AG04450 (cell line): ENCODE measurements around the gene HS3ST5. TPM values are rescaled to one million over a fixed set of nuclear protein-coding genes. Genes with fewer than 3 reads are reported as not detected.

Experiments
- CTCF ChIA-PET: fragments of 300-600, 350-600 bp; formaldehyde crosslinking; extraction: SDS; loops from one replicate; lab custom pipeline; 2022; ENCODE audit warnings: antibody characterized with exemption, inconsistent platforms; lab: Charles Lee
- POLR2A ChIA-PET: fragments of 350-600 bp; formaldehyde crosslinking; extraction: SDS; loops from one replicate; lab custom pipeline; 2021; ENCODE audit warnings: antibody characterized with exemption, inconsistent platforms; lab: Yijun Ruan, JAX
- DNase-seq: peaks from one replicate; pipeline ENCODE4 v3.0.0-alpha.2; 2011; ENCODE audit warnings: low read depth, low spot score
- H3K27ac ChIP-seq: one replicate; pipeline ENCODE4 v1.5.1; 2012; ENCODE audit warnings: low read depth, low read length, control low read depth
- H3K27me3 ChIP-seq: one replicate; pipeline ENCODE4 v1.6.0; 2012; ENCODE audit warnings: low read length; ENCODE audit not compliant: control insufficient read depth, insufficient read depth
- H3K4me3 ChIP-seq: 2 replicates; pipeline ENCODE4 v1.5.1; 2011; ENCODE audit warnings: mild to moderate bottlenecking, low read depth, low read length, control low read depth
- H3K9me3 ChIP-seq: 2 replicates; pipeline ENCODE4 v1.5.1; 2012; ENCODE audit warnings: low read length; ENCODE audit not compliant: control insufficient read depth, insufficient read depth
- CTCF ChIP-seq: IDR thresholded peaks from 2 replicates; pipeline ENCODE4 v1.5.1; 2011; ENCODE audit warnings: low read depth, low read length, control low read depth, inconsistent platforms
- polyA minus RNA-seq: library from RNA; depleted of rRNA, polyadenylated mRNA; stranded (reverse); fragments of >200 nt; gene quantifications from 2 replicates; pipeline ENCODE4 v1.2.3, GENCODE V29; 2011; rRNA and poly(A)+ RNA removed
- polyA plus RNA-seq: library from polyadenylated mRNA; depleted of rRNA; stranded (reverse); fragments of >200 nt; gene quantifications from 2 replicates; pipeline ENCODE4 v1.2.3, GENCODE V29; 2011; rRNA removed

HS3ST5 gene
- polyA plus RNA-seq (not detected in 2 replicates), polyA minus RNA-seq (not detected in 2 replicates)

- H3K27ac ChIP-seq, result no peak within 1 kb of the TSS
Observed at GRCh38 chr6:114342826-114343781, at the start of gene HS3ST5. Gene HS3ST5, minus strand, starts transcription at chr6:114343023. Its CDS starts 280,178 bp downstream, at chr6:114062845.

GRCh38 chr6:114390176-114390575, 47.4 kb upstream of the HS3ST5 start:
- TF ChIP-seq CTCF, result no peak
- POLR2A ChIA-PET, result no interaction called here
- Histone ChIP-seq H3K9me3 (no peaks in the 10 kb centered on the region), H3K4me3 (no peak overlapping the region), H3K27ac (no peak overlapping the region), H3K27me3 (no peaks in the 10 kb centered on the region)
- no peak for DNase-seq
- CTCF ChIA-PET, result no interaction called here

More at GRCh38 chr6:114342826-114343781, at the start of gene HS3ST5:
- CTCF ChIA-PET, result interaction anchor here (1.1 to 2.4 kb wide), 2 partner anchors 20 to 39 kb away, joined by 4 to 8 read pairs; no protein-coding TSS in a partner anchor
- POLR2A ChIA-PET, result no interaction called here
- no peaks in the 10 kb centered on the region; the same call in 1 of the 2 replicates for H3K9me3 ChIP-seq
- peak; percentile 44 for TF ChIP-seq CTCF
- DNase-seq, result no peak
- H3K4me3 ChIP-seq, result peak within 1 kb of the TSS; percentile 57
- H3K27me3 ChIP-seq, result peaks cover 20% of the 10 kb centered on the region

GRCh38 chr6:114389111-114389510, 46.3 kb upstream of the HS3ST5 start:
- no peaks in the 10 kb centered on the region for H3K27me3 ChIP-seq
- H3K9me3 ChIP-seq, result no peaks in the 10 kb centered on the region
- H3K27ac ChIP-seq, result no peak overlapping the region
- CTCF ChIA-PET, result no interaction called here
- DNase-seq, result no peak
- no peak for TF ChIP-seq CTCF
- no peak overlapping the region for H3K4me3 ChIP-seq
- POLR2A ChIA-PET, result no interaction called here

- Histone ChIP-seq H3K9me3 (no peaks in the 10 kb centered on the region), H3K27ac (no peak overlapping the region), H3K27me3 (no peaks in the 10 kb centered on the region), H3K4me3 (no peak overlapping the region)
- no peak for DNase-seq
- ChIA-PET CTCF (no interaction called here), POLR2A (no interaction called here)
- TF ChIP-seq CTCF, result no peak
Observed at GRCh38 chr6:114382406-114382805, 39.6 kb upstream of the HS3ST5 start.

GRCh38 chr6:114377881-114378280, 35.1 kb upstream of the HS3ST5 start:
- no peak overlapping the region for H3K27ac ChIP-seq
- no peaks in the 10 kb centered on the region for H3K9me3 ChIP-seq
- no peak overlapping the region for H3K4me3 ChIP-seq
- CTCF ChIA-PET, result no interaction called here
- no peak for DNase-seq
- TF ChIP-seq CTCF, result no peak
- no peaks in the 10 kb centered on the region for H3K27me3 ChIP-seq
- POLR2A ChIA-PET, result no interaction called here
